Upper lobe of left lung (tissue), 6 donors: ENCODE data around the gene AOC1. TPM values are rescaled to one million over a fixed set of nuclear protein-coding genes. Genes with fewer than 3 reads are reported as not detected.

Experiments
- ATAC-seq, 2 donors: fragments of 200-7000 bp; cut with Tn5 transposase; one replicate each; pipeline ENCODE4 v1.9.1; 2022; ENCODE audit warnings: mild to moderate bottlenecking in 2 of 2, moderate library complexity in 2 of 2; ENCODE audit not compliant: low FRiP score in 2 of 2
- DNase-seq, 2 donors: peaks; one replicate each; pipeline ENCODE4 v3.0.0-alpha.2; 2019 to 2020
- H3K27ac ChIP-seq, 4 donors: fragments of 200-600 bp; sonication (generic); one replicate each; pipeline ENCODE4 v1.5.1; 2016 to 2019
- H3K27me3 ChIP-seq, 4 donors: fragments of 200-600 bp; sonication (generic); one replicate each; pipeline ENCODE4 v1.5.1; 2017 to 2019
- H3K36me3 ChIP-seq, 4 donors: fragments of 200-600 bp; sonication (generic); one replicate each; pipeline ENCODE4 v1.5.1; 2016 to 2019
- H3K4me1 ChIP-seq, 4 donors: fragments of 200-600 bp; sonication (generic); one replicate each; pipeline ENCODE4 v1.5.1; 2018 to 2019
- H3K4me3 ChIP-seq, 4 donors: fragments of 200-600 bp; sonication (generic); one replicate each; pipeline ENCODE4 v1.5.1; 2017 to 2019; ENCODE audit warnings: mild to moderate bottlenecking in 2 of 4, moderate library complexity in 1 of 4
- H3K9me3 ChIP-seq, 4 donors: fragments of 200-600 bp; sonication (generic); one replicate each; pipeline ENCODE4 v1.5.1; 2018 to 2019
- CTCF ChIP-seq, 6 experiments: fragments of 450-650 bp in 4 of 6; fragments of 200-600 bp in 2 of 6; sonication (generic) in 2 of 6; IDR thresholded peaks; one replicate each; pipeline ENCODE4 v1.5.1; 2016 to 2019; ENCODE audit warnings: antibody characterized with exemption in 6 of 6
- EP300 ChIP-seq, 4 donors: sonication (generic); formaldehyde crosslinking; IDR thresholded peaks; one replicate each; pipeline ENCODE4 v1.5.1; 2017; ENCODE audit warnings: antibody characterized with exemption in 4 of 4, control low read depth in 2 of 4
- POLR2A ChIP-seq, 4 donors: fragments of 450-650 bp; IDR thresholded peaks; one replicate each; pipeline ENCODE4 v1.5.1; 2016 to 2017; ENCODE audit warnings: antibody characterized with exemption in 4 of 4, mild to moderate bottlenecking in 2 of 4
- POLR2AphosphoS5 ChIP-seq, 2 donors: sonication (generic); formaldehyde crosslinking; IDR thresholded peaks; one replicate each; pipeline ENCODE4 v1.5.1; 2017; ENCODE audit warnings: antibody characterized with exemption in 2 of 2
- WGBS, 2 donors: methylation state at CpG; one replicate each; pipeline ENCODE4 v1.1.5; 2017 to 2018; 5-methylcytosine and 5-hydroxymethylcytosine counted together
- total RNA-seq, 6 donors: library from RNA; depleted of rRNA in 4 of 6; stranded (reverse); fragments of >200 nt in 4 of 6; gene quantifications; one replicate each; pipeline versions ENCODE4 v1.1.0 to v1.2.1, GENCODE V29; 2016 to 2021
- donor health status: DM: no; HTN: no; CAD: no; lungs with moderate emphysema.
- donor health status: DM: no; HTN: yes; CAD: no; lungs with severe emphysema.

Gene AOC1
- total RNA-seq, 6 donors from 2014 or later = 0.31 to 0.88 TPM; not detected in 4

GRCh38 chr7:150895809-150896208 is 43.5 kb downstream of the AOC1 start:
- Histone ChIP-seq H3K27ac (no peak overlapping the region), H3K27me3 (peaks cover 0 to 4% (median 0%) of the 10 kb centered on the region in 4 donors), H3K4me3 (no peak overlapping the region), H3K9me3 (peaks cover 0 to 6% (median 2%) of the 10 kb centered on the region in 4 donors), H3K36me3 (no peaks in the 10 kb centered on the region), H3K4me1 (no peaks in the 10 kb centered on the region)
- no peak for ATAC-seq
- TF ChIP-seq EP300 (IDR thresholded peaks at IDR 0.05) (no peak), POLR2AphosphoS5 (IDR thresholded peaks at IDR 0.05) (no peak), POLR2A (IDR thresholded peaks at IDR 0.05) (no peak), CTCF (IDR thresholded peaks at IDR 0.05) (no peak)
- DNase-seq = no peak
- 64 to 88% methylated on average over 2 of the region's 2 CpGs for WGBS, 2 donors

- 56 to 59% methylated on average over 10 of the region's 10 CpGs for WGBS, 2 donors
- no peaks in the 10 kb centered on the region for H3K4me1 ChIP-seq
- DNase-seq (no peak), ATAC-seq (no peak)
- H3K4me3 ChIP-seq = no peak overlapping the region
- no peaks in the 10 kb centered on the region for H3K36me3 ChIP-seq
- no peak overlapping the region for H3K27ac ChIP-seq
- H3K9me3 ChIP-seq = peaks cover 0 to 6% (median 2%) of the 10 kb centered on the region in 4 donors
- TF ChIP-seq POLR2A (IDR thresholded peaks at IDR 0.05) = no peak
- TF ChIP-seq CTCF (IDR thresholded peaks at IDR 0.05) = no peak
- TF ChIP-seq POLR2AphosphoS5 (IDR thresholded peaks at IDR 0.05) = no peak
- TF ChIP-seq EP300 (IDR thresholded peaks at IDR 0.05) = no peak
- peaks cover 0 to 4% (median 0%) of the 10 kb centered on the region in 4 donors for H3K27me3 ChIP-seq
Measured at GRCh38 chr7:150896562-150897209, 44.4 kb downstream of the AOC1 start.

GRCh38 chr7:150897502-150898474 is 45.5 kb downstream of the AOC1 start:
- WGBS, 2 donors = 54 to 60% methylated on average over 17 to 22 of the region's 22 CpGs
- DNase-seq = no peak
- TF ChIP-seq POLR2A (IDR thresholded peaks at IDR 0.05) = no peak
- TF ChIP-seq POLR2AphosphoS5 (IDR thresholded peaks at IDR 0.05) = no peak
- no peak for TF ChIP-seq CTCF (IDR thresholded peaks at IDR 0.05)
- no peak for TF ChIP-seq EP300 (IDR thresholded peaks at IDR 0.05)
- Histone ChIP-seq H3K4me1 (no peaks in the 10 kb centered on the region), H3K9me3 (peaks cover 0 to 6% (median 2%) of the 10 kb centered on the region in 4 donors), H3K4me3 (no peak overlapping the region), H3K27me3 (peaks cover 0 to 4% (median 0%) of the 10 kb centered on the region in 4 donors), H3K36me3 (no peaks in the 10 kb centered on the region), H3K27ac (no peak overlapping the region)
- no peak for ATAC-seq

- H3K27me3 ChIP-seq = peaks cover 0 to 4% (median 0%) of the 10 kb centered on the region in 4 donors
- TF ChIP-seq POLR2A (IDR thresholded peaks at IDR 0.05) (no peak), CTCF (IDR thresholded peaks at IDR 0.05) (peak; percentile 87 to 94 (median 92)), EP300 (IDR thresholded peaks at IDR 0.05) (no peak)
- WGBS, 2 donors = 1 to 16% methylated on average over 15 to 20 of the region's 22 CpGs
- H3K9me3 ChIP-seq = peaks cover 0 to 5% (median 2%) of the 10 kb centered on the region in 4 donors
- no peak overlapping the region for H3K4me3 ChIP-seq
- no peaks in the 10 kb centered on the region for H3K36me3 ChIP-seq
- no peak overlapping the region for H3K27ac ChIP-seq
- H3K4me1 ChIP-seq = no peaks in the 10 kb centered on the region
- ATAC-seq = peak; percentile 80 to 89
- peak; percentile 76 to 93 for DNase-seq
Measured at GRCh38 chr7:150898475-150899011, 46.2 kb downstream of the AOC1 start.
